Tibial nerve (tissue), 3 donors: ENCODE data around the gene CABLES2.

ENCODE experiments used
- POLR2A ChIP-seq, 2 donors: fragments of 450-650 bp; IDR thresholded peaks; one replicate each; pipeline ENCODE4 v1.6.1; 2017; ENCODE audit warnings: antibody characterized with exemption in 2 of 2, mild to moderate bottlenecking in 2 of 2, moderate library complexity in 2 of 2
- TF ChIP-seq, protein P1 (sequence below), 5 experiments: fragments of 200-600 bp in 3 of 5; fragments of 450-650 bp in 2 of 5; sonication (generic) in 3 of 5; IDR thresholded peaks; one replicate each; pipeline ENCODE4 v1.5.1; 2016 to 2019; ENCODE audit warnings: antibody characterized with exemption in 5 of 5, mild to moderate bottlenecking in 3 of 5, moderate library complexity in 2 of 5

DNA sequence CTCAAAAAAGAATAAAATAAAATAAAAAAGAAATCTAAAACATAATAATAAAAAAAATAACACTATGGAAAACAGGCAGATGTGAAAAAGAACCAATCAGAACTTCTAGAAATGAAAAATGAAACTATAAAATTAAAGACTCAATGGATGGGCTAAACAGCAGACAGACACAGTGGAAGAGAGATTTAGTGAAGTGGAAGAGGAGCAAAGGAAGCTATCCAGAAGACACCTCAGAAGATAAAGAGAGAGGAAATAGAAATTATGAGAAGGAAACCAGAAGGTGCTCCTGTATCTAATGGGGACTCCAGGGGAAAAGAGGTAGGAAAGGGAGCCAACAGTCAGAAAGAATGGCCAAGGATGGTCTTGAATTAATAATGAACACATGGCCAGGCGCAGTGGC, 58.5 kb downstream of the CABLES2 start:
- TF ChIP-seq, protein P1, sequence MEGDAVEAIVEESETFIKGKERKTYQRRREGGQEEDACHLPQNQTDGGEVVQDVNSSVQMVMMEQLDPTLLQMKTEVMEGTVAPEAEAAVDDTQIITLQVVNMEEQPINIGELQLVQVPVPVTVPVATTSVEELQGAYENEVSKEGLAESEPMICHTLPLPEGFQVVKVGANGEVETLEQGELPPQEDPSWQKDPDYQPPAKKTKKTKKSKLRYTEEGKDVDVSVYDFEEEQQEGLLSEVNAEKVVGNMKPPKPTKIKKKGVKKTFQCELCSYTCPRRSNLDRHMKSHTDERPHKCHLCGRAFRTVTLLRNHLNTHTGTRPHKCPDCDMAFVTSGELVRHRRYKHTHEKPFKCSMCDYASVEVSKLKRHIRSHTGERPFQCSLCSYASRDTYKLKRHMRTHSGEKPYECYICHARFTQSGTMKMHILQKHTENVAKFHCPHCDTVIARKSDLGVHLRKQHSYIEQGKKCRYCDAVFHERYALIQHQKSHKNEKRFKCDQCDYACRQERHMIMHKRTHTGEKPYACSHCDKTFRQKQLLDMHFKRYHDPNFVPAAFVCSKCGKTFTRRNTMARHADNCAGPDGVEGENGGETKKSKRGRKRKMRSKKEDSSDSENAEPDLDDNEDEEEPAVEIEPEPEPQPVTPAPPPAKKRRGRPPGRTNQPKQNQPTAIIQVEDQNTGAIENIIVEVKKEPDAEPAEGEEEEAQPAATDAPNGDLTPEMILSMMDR (IDR thresholded peaks at IDR 0.05) = no peak
- no peak for TF ChIP-seq POLR2A (IDR thresholded peaks at IDR 0.05)
